Measurements from ENCODE around the gene ZNF436. TPM values are rescaled to one million over a fixed set of nuclear protein-coding genes. Genes with fewer than 3 reads are reported as not detected.
A peak's percentile ranks its signal among the peaks of the same experiment; 100 is the strongest.

Gene ZNF436
- total and polyA plus RNA-seq, 2 of the 13 experiments (the other 11 are each of a cell fraction or from before 2014, with no cell fraction given): 4.3 to 9.9 TPM

DNA sequence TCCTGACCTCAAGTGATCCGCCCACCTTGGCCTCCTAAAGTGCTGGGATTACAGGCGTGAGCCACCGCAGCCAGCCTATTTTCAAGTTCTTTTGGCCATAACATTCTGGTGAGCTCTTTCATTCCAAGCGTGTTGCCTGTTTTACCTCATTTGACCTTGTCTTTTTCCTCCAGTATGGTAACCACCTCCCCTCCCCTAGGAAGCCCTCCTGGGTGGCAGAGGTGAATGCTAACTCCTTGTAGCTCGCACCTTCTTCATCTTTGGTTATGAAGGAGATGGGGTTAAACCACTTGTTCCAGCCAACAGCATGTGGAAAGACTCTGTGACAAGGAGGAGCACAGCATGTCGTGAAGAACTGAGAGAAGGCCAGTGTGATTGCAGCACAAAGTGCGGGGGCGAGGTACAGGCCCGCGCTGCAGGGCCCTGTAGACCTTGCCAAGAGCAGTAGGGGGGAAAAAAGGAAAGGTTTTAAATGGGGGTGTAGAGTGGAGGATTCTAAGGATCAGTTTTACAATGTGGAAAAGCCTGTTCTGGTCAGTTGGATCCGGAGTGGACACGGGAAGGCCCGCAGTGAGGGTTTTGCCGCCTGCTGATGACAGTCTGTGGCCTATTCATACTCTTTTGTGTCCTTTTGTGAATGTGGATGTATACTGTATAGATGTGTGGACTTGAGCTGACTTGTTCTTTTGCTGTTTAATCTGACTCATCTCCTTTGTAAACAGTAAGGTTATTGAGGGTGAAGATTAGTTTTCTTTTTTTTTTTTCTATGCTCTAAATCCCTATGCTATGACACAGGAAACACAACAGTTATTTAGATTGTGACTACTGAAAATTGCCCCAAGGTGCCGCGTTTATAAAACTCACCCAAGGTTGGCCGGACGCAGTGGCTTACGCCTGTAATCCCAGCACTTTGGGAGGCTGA lies 7.5 kb upstream of the ZNF436 start (continued):
- TF ChIP-seq CHCHD3 (CRISPR knock-in tag; IDR thresholded peaks at IDR 0.05) (no peak), RNF2 (conservative IDR thresholded peaks at IDR 0.05; ENCODE audit: low read depth) (no peak), CHD2 (IDR thresholded peaks at IDR 0.05; ENCODE audit: low read depth, low read length) (no peak), IRF2 (CRISPR knock-in tag; IDR thresholded peaks at IDR 0.05) (no peak; the same call in 1 of the 2 replicates), GATAD2A (CRISPR knock-in tag; IDR thresholded peaks at IDR 0.05) (peak; percentile 59; the same call in 1 of the 2 replicates), AHR (CRISPR knock-in tag; IDR thresholded peaks at IDR 0.05) (no peak), ZNF253 (CRISPR knock-in tag; IDR thresholded peaks at IDR 0.05; ENCODE audit: borderline replicate concordance) (no peak), ATF7-NPFF (CRISPR knock-in tag; IDR thresholded peaks at IDR 0.05; ENCODE audit: low read depth) (no peak), ZNF224 (CRISPR knock-in tag; IDR thresholded peaks at IDR 0.05) (no peak), ZNF441 (CRISPR knock-in tag; IDR thresholded peaks at IDR 0.05; ENCODE audit: borderline replicate concordance) (no peak), CC2D1A (CRISPR knock-in tag; IDR thresholded peaks at IDR 0.05) (no peak), ZNF431 (CRISPR knock-in tag; IDR thresholded peaks at IDR 0.05; ENCODE audit: borderline replicate concordance, low read depth) (no peak), SOX6 (IDR thresholded peaks at IDR 0.05) (no peak), SOX6 (CRISPR knock-in tag; IDR thresholded peaks at IDR 0.05) (0 out of 2 replicates have a peak, but pooled peaks have one; percentile 19), ZNF12 (CRISPR knock-in tag; IDR thresholded peaks at IDR 0.05) (no peak), HOXA3 (CRISPR knock-in tag; IDR thresholded peaks at IDR 0.05) (no peak; the same call in 1 of the 2 replicates), MAFG (CRISPR knock-in tag; IDR thresholded peaks at IDR 0.05) (no peak), IKZF4 (CRISPR knock-in tag; IDR thresholded peaks at IDR 0.05; ENCODE audit: borderline replicate concordance, low read depth, not compliant biosample characterization) (no peak), ZNF207 (IDR thresholded peaks at IDR 0.05; ENCODE audit: borderline replicate concordance) (no peak), NRL (CRISPR knock-in tag; IDR thresholded peaks at IDR 0.05; ENCODE audit: borderline replicate concordance) (no peak), YY1 (IDR thresholded peaks at IDR 0.05; ENCODE audit: insufficient read depth, insufficient replicate concordance, low read depth, low read length) (no peak), RFX3 (CRISPR knock-in tag; IDR thresholded peaks at IDR 0.05) (no peak), CTCF (CRISPR knock-in tag; IDR thresholded peaks at IDR 0.05) (no peak), SRY (CRISPR knock-in tag; IDR thresholded peaks at IDR 0.05) (no peak), SMAD9 (CRISPR knock-in tag; IDR thresholded peaks at IDR 0.05) (no peak)
- TF ChIP-seq, protein P1, sequence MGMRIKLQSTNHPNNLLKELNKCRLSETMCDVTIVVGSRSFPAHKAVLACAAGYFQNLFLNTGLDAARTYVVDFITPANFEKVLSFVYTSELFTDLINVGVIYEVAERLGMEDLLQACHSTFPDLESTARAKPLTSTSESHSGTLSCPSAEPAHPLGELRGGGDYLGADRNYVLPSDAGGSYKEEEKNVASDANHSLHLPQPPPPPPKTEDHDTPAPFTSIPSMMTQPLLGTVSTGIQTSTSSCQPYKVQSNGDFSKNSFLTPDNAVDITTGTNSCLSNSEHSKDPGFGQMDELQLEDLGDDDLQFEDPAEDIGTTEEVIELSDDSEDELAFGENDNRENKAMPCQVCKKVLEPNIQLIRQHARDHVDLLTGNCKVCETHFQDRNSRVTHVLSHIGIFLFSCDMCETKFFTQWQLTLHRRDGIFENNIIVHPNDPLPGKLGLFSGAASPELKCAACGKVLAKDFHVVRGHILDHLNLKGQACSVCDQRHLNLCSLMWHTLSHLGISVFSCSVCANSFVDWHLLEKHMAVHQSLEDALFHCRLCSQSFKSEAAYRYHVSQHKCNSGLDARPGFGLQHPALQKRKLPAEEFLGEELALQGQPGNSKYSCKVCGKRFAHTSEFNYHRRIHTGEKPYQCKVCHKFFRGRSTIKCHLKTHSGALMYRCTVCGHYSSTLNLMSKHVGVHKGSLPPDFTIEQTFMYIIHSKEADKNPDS (CRISPR knock-in tag; IDR thresholded peaks at IDR 0.05): no peak
- TF ChIP-seq, protein P2, sequence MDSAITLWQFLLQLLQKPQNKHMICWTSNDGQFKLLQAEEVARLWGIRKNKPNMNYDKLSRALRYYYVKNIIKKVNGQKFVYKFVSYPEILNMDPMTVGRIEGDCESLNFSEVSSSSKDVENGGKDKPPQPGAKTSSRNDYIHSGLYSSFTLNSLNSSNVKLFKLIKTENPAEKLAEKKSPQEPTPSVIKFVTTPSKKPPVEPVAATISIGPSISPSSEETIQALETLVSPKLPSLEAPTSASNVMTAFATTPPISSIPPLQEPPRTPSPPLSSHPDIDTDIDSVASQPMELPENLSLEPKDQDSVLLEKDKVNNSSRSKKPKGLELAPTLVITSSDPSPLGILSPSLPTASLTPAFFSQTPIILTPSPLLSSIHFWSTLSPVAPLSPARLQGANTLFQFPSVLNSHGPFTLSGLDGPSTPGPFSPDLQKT (CRISPR knock-in tag; IDR thresholded peaks at IDR 0.05; ENCODE audit: borderline replicate concordance): no peak

All from HepG2 (cell line).